ENCODE data around the gene ZRANB1.

The ZRANB1 gene

GRCh38 chr10:125035588-125036295 lies 93.8 kb downstream of the ZRANB1 start:
- no peak for DNase-seq (ENCODE audit: low spot score)

- no peak for DNase-seq (ENCODE audit: low spot score)
These were observed 95.4 kb downstream of the ZRANB1 start for GRCh38 chr10:125037145-125037877.

Data from globus pallidus (tissue), 1 donor.